Mesothelial cell of epicardium (in vitro differentiated cells): ENCODE data around the gene COL23A1. TPM values are rescaled to one million over a fixed set of nuclear protein-coding genes. Genes with fewer than 3 reads are reported as not detected.

Source experiments
- DNase-seq, 2 experiments: peaks; one replicate each; pipeline ENCODE4 v3.0.0; 2021; ENCODE audit warnings: low spot score in 2 of 2; ENCODE audit not compliant: unreplicated experiment in 2 of 2
- H3K27ac Mint-ChIP-seq: 2 replicates; pipeline ENCODE4 v1.8.0; 2021; ENCODE audit warnings: mixed read lengths
- H3K27me3 Mint-ChIP-seq: 2 replicates; pipeline ENCODE4 v1.8.0; 2021; ENCODE audit warnings: low read depth, mixed read lengths
- H3K36me3 Mint-ChIP-seq: 2 replicates; pipeline ENCODE4 v1.8.0; 2021; ENCODE audit warnings: mixed read lengths
- H3K4me1 Mint-ChIP-seq: 2 replicates; pipeline ENCODE4 v1.8.0; 2021; ENCODE audit warnings: mixed read lengths
- H3K4me3 Mint-ChIP-seq: 2 replicates; pipeline ENCODE4 v1.8.0; 2021; ENCODE audit warnings: mild to moderate bottlenecking, moderate library complexity, mixed read lengths
- H3K9me3 Mint-ChIP-seq: 2 replicates; pipeline ENCODE4 v1.8.0; 2021; ENCODE audit warnings: mixed read lengths
- total RNA-seq: library from RNA; stranded (reverse); gene quantifications from 3 replicates; pipeline ENCODE4 v1.2.1, GENCODE V29; 2021
- TF ChIP-seq, protein P1 (sequence below): fragments of 200-600 bp; sonication (generic); IDR thresholded peaks from one replicate; pipeline ENCODE4 v1.5.0; 2021; ENCODE audit warnings: antibody characterized with exemption; ENCODE audit not compliant: unreplicated experiment

The COL23A1 gene
- total RNA-seq, 1 donor from 2014 or later, result 13.6 TPM

DNA sequence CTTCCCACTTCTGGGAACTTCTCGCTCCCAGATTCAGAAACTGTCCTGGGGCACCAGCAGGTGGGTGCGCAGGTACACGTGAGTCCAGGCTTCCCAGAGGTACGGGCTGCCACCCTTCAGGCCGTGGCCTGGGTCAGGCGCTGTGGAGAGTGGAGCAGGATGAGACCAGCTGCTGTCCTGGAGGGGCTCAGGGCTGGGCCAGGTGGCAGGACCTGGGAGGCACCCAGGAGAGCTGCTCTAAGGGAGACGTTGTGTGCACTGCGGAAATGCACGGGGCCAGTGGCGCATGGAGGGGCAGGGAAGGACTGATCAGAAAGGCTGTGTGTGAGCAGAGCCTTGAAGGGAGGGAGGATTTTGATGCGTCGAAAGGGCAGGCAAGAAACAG lies 222.5 kb downstream of the COL23A1 start:
- no peak overlapping the region for H3K27ac Mint-ChIP-seq
- H3K9me3 Mint-ChIP-seq, result peaks cover 13% of the 10 kb centered on the region
- no peaks in the 10 kb centered on the region for H3K36me3 Mint-ChIP-seq
- TF ChIP-seq, protein P1, sequence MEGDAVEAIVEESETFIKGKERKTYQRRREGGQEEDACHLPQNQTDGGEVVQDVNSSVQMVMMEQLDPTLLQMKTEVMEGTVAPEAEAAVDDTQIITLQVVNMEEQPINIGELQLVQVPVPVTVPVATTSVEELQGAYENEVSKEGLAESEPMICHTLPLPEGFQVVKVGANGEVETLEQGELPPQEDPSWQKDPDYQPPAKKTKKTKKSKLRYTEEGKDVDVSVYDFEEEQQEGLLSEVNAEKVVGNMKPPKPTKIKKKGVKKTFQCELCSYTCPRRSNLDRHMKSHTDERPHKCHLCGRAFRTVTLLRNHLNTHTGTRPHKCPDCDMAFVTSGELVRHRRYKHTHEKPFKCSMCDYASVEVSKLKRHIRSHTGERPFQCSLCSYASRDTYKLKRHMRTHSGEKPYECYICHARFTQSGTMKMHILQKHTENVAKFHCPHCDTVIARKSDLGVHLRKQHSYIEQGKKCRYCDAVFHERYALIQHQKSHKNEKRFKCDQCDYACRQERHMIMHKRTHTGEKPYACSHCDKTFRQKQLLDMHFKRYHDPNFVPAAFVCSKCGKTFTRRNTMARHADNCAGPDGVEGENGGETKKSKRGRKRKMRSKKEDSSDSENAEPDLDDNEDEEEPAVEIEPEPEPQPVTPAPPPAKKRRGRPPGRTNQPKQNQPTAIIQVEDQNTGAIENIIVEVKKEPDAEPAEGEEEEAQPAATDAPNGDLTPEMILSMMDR, result no peak
- peaks cover 51% of the 10 kb centered on the region for H3K4me1 Mint-ChIP-seq
- H3K4me3 Mint-ChIP-seq, result no peak overlapping the region
- no peak for DNase-seq
- no peaks in the 10 kb centered on the region for H3K27me3 Mint-ChIP-seq

DNA sequence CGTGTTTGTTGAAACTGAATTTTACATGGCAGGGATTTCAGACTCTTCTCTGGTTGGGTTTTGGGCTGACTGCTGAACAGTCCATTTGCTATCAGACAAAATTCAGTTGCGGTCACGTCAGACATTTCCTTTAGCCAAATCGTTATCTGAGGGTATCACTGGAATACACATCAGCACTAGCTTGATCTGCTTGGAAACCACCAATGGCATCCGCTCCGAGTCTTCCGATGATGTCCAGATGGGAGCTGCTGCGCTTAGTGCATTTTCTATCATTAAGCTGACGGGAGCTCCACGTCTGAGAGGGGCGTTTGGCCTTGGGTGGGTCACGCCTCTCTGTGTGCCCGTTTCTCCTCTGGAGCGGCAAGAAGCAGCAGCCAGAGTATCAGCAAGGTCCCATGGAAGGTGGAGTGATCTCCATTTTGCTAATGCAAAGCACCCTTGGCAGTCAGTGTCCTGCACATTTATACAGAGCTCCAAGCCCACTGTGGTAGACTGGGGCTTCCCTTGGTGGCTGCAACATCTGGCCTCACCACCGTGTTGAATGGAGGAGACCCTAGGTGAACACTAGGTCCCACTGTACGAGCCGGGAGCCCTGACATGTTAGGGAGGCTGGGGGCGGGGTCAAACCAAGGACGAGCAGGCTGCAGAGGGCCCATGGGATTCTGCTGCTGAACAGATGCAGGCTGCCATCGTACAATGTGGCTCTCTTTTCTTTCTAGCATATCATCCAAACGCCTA lies 223.0 kb downstream of the COL23A1 start:
- no peak for DNase-seq
- Mint-ChIP-seq H3K4me3 (no peak overlapping the region), H3K27me3 (no peaks in the 10 kb centered on the region), H3K27ac (no peak overlapping the region), H3K36me3 (no peaks in the 10 kb centered on the region), H3K9me3 (peaks cover 13% of the 10 kb centered on the region), H3K4me1 (peaks cover 49% of the 10 kb centered on the region)
- TF ChIP-seq, protein P1, result no peak

DNA sequence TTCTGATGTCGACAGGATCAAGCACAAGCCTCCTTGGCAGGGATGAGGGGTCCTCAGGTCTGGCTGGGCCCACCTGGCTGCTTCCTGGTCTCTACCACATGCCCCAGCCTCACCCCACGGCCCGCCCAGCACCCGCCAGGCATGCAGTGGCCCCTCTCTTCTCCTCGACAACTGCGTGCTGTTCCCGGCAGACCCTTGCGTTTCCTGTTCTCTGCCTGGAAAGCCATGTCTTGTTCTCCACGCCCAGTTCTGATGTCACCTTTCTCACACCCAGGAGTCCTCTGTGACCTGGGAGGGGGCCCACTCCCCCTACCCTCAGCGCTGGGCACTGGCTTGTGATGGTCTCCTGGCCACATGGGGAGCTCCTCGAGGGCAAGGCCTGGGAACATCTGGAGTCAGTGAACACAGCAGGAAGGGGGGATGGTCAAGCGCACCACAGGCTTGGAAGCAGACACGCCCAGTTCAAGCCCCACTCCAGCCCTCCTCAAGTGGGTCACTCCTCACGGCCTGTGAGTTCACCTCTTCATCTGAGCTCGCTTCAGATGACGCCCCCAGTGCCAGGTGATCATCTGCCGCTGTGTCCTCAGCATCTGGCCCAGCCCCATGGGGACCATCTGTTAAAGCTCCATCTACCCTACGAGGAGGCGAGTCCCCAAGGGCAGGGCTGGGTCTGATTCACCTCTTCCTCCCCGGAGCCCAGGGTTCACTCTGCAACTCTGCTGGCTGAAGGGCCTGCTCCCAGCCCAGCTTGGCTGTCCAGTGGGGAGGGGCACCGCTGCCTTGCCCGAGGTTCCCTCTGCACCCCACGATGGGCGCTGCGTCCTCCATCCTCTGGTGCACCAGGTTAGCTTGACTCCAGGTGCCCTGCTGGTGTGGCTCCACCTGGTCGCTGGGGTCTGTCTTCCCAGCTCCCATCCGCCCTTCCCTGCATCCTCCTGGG lies 224.4 kb downstream of the COL23A1 start:
- no peak overlapping the region for H3K4me3 Mint-ChIP-seq
- TF ChIP-seq, protein P1, result no peak
- no peaks in the 10 kb centered on the region for H3K36me3 Mint-ChIP-seq
- peaks cover 13% of the 10 kb centered on the region for H3K9me3 Mint-ChIP-seq
- peaks cover 4% of the 10 kb centered on the region for H3K27me3 Mint-ChIP-seq
- H3K27ac Mint-ChIP-seq, result peak overlapping the region; percentile 21
- DNase-seq, result no peak
- peaks cover 50% of the 10 kb centered on the region for H3K4me1 Mint-ChIP-seq

DNA sequence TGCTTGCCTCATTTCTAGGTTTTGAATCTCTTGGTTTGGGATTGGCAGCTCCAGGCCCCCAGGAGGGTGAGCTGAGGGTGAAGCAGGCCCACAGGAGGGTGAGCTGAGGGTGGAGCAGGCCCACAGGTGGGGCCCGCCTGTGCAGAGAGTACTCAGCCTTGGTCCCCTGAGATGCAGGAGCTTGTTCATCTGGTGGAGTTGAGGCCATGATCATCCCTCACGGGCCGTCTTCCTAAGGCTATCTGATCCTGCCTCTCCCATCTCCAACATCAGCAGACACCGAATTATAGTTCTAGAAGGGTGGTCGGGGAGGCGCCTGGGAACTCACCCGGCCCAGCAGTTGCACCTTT lies 225.9 kb downstream of the COL23A1 start:
- no peak for DNase-seq
- Mint-ChIP-seq H3K27ac (peak overlapping the region; percentile 59), H3K36me3 (no peaks in the 10 kb centered on the region), H3K4me3 (no peak overlapping the region), H3K27me3 (peaks cover 9% of the 10 kb centered on the region), H3K4me1 (peaks cover 54% of the 10 kb centered on the region), H3K9me3 (peaks cover 2% of the 10 kb centered on the region)
- TF ChIP-seq, protein P1, result no peak

DNA sequence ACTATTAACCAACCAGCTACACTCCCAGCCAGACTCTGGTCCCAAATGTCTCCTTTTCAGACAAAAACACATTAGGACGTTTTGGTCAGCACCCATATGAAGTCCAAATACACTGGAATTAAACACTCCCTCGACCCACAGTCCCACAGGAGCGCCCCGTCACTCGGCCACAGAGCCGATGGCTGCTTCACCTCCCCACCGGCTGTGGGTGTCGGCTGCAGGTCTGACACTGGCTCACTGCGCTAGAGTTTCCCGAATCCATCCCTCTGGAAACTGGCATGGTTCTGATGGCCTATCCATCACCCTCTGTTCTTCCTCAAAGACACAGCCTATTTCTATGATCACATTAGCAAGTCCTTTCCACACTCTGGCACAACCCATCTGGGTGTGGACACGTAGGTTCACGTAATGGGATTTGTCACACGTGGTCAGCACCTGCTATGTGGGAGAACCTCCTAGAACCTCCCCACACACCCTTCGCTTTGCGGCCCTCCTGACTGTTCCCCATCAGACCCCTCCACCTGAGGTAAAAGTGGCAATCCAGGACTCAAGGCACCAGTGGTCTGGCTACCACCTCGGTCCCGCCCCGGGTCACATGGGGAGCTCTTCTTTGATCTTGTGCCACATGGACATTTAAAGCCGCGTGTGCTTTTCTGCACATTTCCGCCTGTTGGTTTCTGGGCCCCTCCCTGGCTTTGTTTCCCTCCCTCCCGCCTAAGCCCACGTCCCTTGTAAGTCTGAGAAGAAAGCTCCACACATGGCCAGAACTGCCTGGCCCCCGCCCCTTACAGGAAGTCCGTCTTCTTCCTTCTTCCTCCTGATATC lies 226.5 kb downstream of the COL23A1 start:
- peaks cover 54% of the 10 kb centered on the region for H3K4me1 Mint-ChIP-seq
- H3K9me3 Mint-ChIP-seq, result no peaks in the 10 kb centered on the region
- no peak for DNase-seq
- TF ChIP-seq, protein P1, result no peak
- no peak overlapping the region for H3K4me3 Mint-ChIP-seq
- no peaks in the 10 kb centered on the region for H3K36me3 Mint-ChIP-seq
- peak overlapping the region; percentile 59 for H3K27ac Mint-ChIP-seq
- H3K27me3 Mint-ChIP-seq, result peaks cover 9% of the 10 kb centered on the region
